ENCODE measurements around the gene SPATA32.

Gene SPATA32

GRCh38 chr17:45230410-45230786 lies 31.5 kb downstream of the SPATA32 start:
- DNase-seq (ENCODE audit: low read depth in 2 of 2): no peak
- no peak for TF ChIP-seq CTCF (IDR thresholded peaks at IDR 0.05; ENCODE audit: low read depth, low read length)
- H3K4me3 ChIP-seq (replicated peaks in 1 of 2; ENCODE audit: low read depth in 2 of 2, low read length in 2 of 2): no peak overlapping the region

- no peak for TF ChIP-seq CTCF (IDR thresholded peaks at IDR 0.05; ENCODE audit: low read depth, low read length)
- H3K4me3 ChIP-seq (replicated peaks in 1 of 2; ENCODE audit: low read depth in 2 of 2, low read length in 2 of 2): no peak overlapping the region
- no peak for DNase-seq (ENCODE audit: low read depth in 2 of 2)
These were observed 32.0 kb downstream of the SPATA32 start for GRCh38 chr17:45229681-45230409.

GRCh38 chr17:45228763-45229539 lies 32.9 kb downstream of the SPATA32 start:
- H3K4me3 ChIP-seq (replicated peaks in 1 of 2; ENCODE audit: low read depth in 2 of 2, low read length in 2 of 2): no peak overlapping the region
- DNase-seq (ENCODE audit: low read depth in 2 of 2): peak; percentile 96
- TF ChIP-seq CTCF (IDR thresholded peaks at IDR 0.05; ENCODE audit: low read depth, low read length): no peak

- no peak overlapping the region for H3K4me3 ChIP-seq (replicated peaks in 1 of 2; ENCODE audit: low read depth in 2 of 2, low read length in 2 of 2)
- no peak for TF ChIP-seq CTCF (IDR thresholded peaks at IDR 0.05; ENCODE audit: low read depth, low read length)
- no peak for DNase-seq (ENCODE audit: low read depth in 2 of 2)
These were observed 33.8 kb downstream of the SPATA32 start for GRCh38 chr17:45227926-45228762.

- no peak for TF ChIP-seq CTCF (IDR thresholded peaks at IDR 0.05; ENCODE audit: low read depth, low read length)
- DNase-seq (ENCODE audit: low read depth in 2 of 2): peak in 1 of 2 donors; percentile 36
- no peak overlapping the region for H3K4me3 ChIP-seq (replicated peaks in 1 of 2; ENCODE audit: low read depth in 2 of 2, low read length in 2 of 2)
These were observed 34.6 kb downstream of the SPATA32 start for GRCh38 chr17:45227101-45227925.

- no peak overlapping the region for H3K4me3 ChIP-seq (replicated peaks in 1 of 2; ENCODE audit: low read depth in 2 of 2, low read length in 2 of 2)
- DNase-seq (ENCODE audit: low read depth in 2 of 2): no peak
- TF ChIP-seq CTCF (IDR thresholded peaks at IDR 0.05; ENCODE audit: low read depth, low read length): no peak
These were observed 35.3 kb downstream of the SPATA32 start for GRCh38 chr17:45226576-45226975.
